Aorta (tissue), 5 donors: Measurements from ENCODE around the gene CFAP46. TPM values are rescaled to one million over a fixed set of nuclear protein-coding genes. Genes with fewer than 3 reads are reported as not detected.
A peak's percentile ranks its signal among the peaks of the same experiment; 100 is the strongest.

Experiments used
- ATAC-seq: fragments of 200-7000 bp; cut with Tn5 transposase; one replicate; pipeline ENCODE4 v1.9.1; 2022; ENCODE audit warnings: moderate library complexity; ENCODE audit not compliant: low FRiP score
- DNase-seq, 2 donors: peaks; one replicate each; pipeline ENCODE4 v3.0.0-alpha.2; 2020
- H3K27ac ChIP-seq, 2 donors: one replicate each; pipeline ENCODE4 v1.5.1; 2013; ENCODE audit warnings: low read length in 2 of 2, mild to moderate bottlenecking in 2 of 2, moderate library complexity in 2 of 2, control low read depth in 1 of 2, inconsistent platforms in 1 of 2, low read depth in 1 of 2
- H3K27me3 ChIP-seq, 2 donors: one replicate each; pipeline ENCODE4 v1.6.1; 2013; ENCODE audit warnings: control low read depth in 1 of 2, low read length in 1 of 2, mild to moderate bottlenecking in 1 of 2, moderate library complexity in 1 of 2; ENCODE audit not compliant: insufficient read depth in 2 of 2, control insufficient read depth in 1 of 2
- H3K36me3 ChIP-seq, 2 donors: one replicate each; pipeline ENCODE4 v1.6.1; 2013; ENCODE audit warnings: control low read depth in 1 of 2, low read length in 1 of 2, mild to moderate bottlenecking in 1 of 2; ENCODE audit not compliant: insufficient read depth in 2 of 2, control insufficient read depth in 1 of 2
- H3K4me1 ChIP-seq, 2 donors: one replicate each; pipeline ENCODE4 v1.6.1; 2013; ENCODE audit warnings: low read length in 2 of 2, control low read depth in 1 of 2, mild to moderate bottlenecking in 1 of 2, moderate library complexity in 1 of 2; ENCODE audit not compliant: insufficient read depth in 2 of 2, control insufficient read depth in 1 of 2
- H3K4me3 ChIP-seq, 2 donors: one replicate each; pipeline ENCODE4 v1.5.1; 2013; ENCODE audit warnings: low read length in 2 of 2, control low read depth in 1 of 2, mild to moderate bottlenecking in 1 of 2
- H3K9me3 ChIP-seq: one replicate; pipeline ENCODE4 v1.6.1; 2013; ENCODE audit warnings: mild to moderate bottlenecking, low read length; ENCODE audit not compliant: control insufficient read depth
- WGBS, 2 donors: extraction: QIAGEN DNeasy Blood & Tissue Kit; methylation state at CpG; one replicate each; pipeline ENCODE4 v1.1.7; 2013; 5-methylcytosine and 5-hydroxymethylcytosine counted together
- intact Hi-C, 2 donors: fragments of 100-400 bp; cut with DNase I; formaldehyde crosslinking; loops; one replicate each; pipeline versions ENCODE4 v1.14.2 to v1.15.0; 2022
- polyA plus RNA-seq, 2 donors: library from polyadenylated mRNA; stranded (reverse); fragments of 200-250 nt; gene quantifications; one replicate each; pipeline ENCODE4 v1.2.3, GENCODE V29; 2013
- total RNA-seq, 2 donors: library from RNA; stranded (reverse); fragmentation: NEBNext Ultra II Directional; extraction: Animal tissue kit (Norgen Biotek cat#: 25700); gene quantifications; one replicate each; pipeline ENCODE4 v1.2.1, GENCODE V29; 2021
- donor health status: healthy with polysubstance abuse.
- donor health status: Bipolar disorder and iron deficiency.
- donor health status: DM: no; HTN: no; CAD: no.
- donor health status: DM: no; HTN: no; CAD: no.
- donor health status: DM: yes; HTN: yes; CAD: no.

The CFAP46 gene
- total and polyA plus RNA-seq, 4 donors = 0.42 TPM; not detected in 3

DNA sequence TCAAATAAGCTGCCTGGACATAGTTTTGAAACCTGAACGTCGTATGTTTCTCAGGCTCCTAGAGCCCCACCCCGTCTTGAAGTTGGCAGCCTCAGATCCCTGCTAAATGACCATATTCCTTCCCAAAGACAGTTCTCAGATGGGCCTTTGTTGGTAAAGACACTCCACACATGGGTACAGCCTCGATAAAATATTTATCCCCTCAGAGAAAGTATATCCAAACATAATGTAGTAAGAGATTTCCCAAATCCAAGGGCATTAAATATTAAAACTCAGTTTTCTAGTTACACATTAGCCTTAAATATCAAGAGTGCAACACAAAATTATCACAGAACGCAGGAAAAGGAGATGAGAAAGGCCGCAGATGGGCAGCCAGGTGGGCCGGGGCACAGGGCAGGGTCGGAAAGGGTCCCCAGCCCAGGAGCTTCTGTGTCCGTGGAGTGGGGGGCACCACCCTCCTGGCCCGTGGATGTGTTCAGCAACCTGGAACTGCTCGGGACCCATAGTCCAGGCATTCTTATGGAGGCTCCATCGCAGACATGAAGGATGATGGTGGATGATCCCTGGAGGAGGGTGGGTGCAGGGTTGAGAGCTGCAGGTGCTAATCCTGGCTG is 1.5 kb upstream of the CFAP46 start:
- Histone ChIP-seq H3K9me3 (no peaks in the 10 kb centered on the region), H3K27ac (no peak overlapping the region), H3K27me3 (no peaks in the 10 kb centered on the region), H3K4me1 (no peaks in the 10 kb centered on the region), H3K36me3 (no peaks in the 10 kb centered on the region), H3K4me3 (no peak overlapping the region)
- ATAC-seq (no peak), DNase-seq (no peak)
- 87 to 89% methylated on average over 12 of the region's 12 CpGs for WGBS, 2 donors
- intact Hi-C loops = no loop called here

DNA sequence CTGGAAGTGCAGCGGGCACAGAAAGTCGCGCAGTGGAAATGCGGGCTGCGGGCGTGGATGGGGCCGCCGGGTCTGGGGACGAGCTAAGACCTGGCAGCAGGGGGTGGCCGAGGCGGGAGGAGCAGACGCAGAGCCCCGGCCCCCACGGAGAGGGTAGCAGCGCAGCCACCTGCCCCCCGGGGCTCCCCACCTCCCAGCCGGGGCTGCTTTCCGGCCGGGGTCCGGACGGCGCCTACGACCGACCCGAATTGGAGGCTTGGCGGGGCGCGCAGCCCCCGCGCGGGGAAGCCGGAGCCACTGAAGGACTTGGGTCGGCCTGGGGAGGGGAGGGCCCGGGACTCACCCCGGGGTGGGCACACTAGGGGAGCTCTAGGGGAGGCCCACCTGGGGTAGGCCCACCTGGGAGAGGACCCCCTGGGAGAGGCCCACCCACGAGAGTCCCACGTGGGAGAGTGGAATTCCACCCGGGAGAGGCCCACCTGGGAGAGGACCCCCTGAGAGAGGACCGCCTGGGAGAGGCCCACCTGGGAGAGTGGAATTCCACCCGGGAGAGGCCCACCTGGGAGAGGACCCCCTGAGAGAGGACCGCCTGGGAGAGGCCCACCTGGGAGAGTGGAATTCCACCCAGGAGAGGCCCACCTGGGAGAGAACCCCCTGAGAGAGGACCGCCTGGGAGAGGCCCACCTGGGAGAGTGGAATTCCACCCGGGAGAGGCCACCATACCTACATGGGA is 854 bp upstream of the CFAP46 start:
- intact Hi-C loops = no loop called here
- no peak for ATAC-seq
- Histone ChIP-seq H3K9me3 (no peaks in the 10 kb centered on the region), H3K4me3 (no peak overlapping the region), H3K36me3 (no peaks in the 10 kb centered on the region), H3K4me1 (no peaks in the 10 kb centered on the region), H3K27me3 (no peaks in the 10 kb centered on the region), H3K27ac (no peak overlapping the region)
- WGBS, 2 donors = 29 to 30% methylated on average over 35 to 43 of the region's 43 CpGs
- peak; percentile 41 to 73 for DNase-seq

GRCh38 chr10:132941640-132942051 is 724 bp downstream of the CFAP46 start:
- Histone ChIP-seq H3K9me3 (no peaks in the 10 kb centered on the region), H3K4me1 (no peaks in the 10 kb centered on the region), H3K4me3 (no peak overlapping the region), H3K27me3 (no peaks in the 10 kb centered on the region), H3K36me3 (no peaks in the 10 kb centered on the region), H3K27ac (no peak overlapping the region)
- WGBS, 2 donors = 71% methylated on average over 11 of the region's 11 CpGs
- intact Hi-C loops = no loop called here
- ATAC-seq = no peak
- peak in 1 of 2 donors; percentile 57 for DNase-seq

- no peaks in the 10 kb centered on the region for H3K27me3 ChIP-seq
- intact Hi-C loops = no loop called here
These were observed 1.4 kb downstream of the CFAP46 start for GRCh38 chr10:132940791-132941465.

GRCh38 chr10:132939957-132940790 is 2.2 kb downstream of the CFAP46 start:
- intact Hi-C loops = no loop called here
- Histone ChIP-seq H3K36me3 (no peaks in the 10 kb centered on the region), H3K27ac (no peak overlapping the region), H3K9me3 (no peaks in the 10 kb centered on the region), H3K4me1 (no peaks in the 10 kb centered on the region), H3K4me3 (no peak overlapping the region), H3K27me3 (no peaks in the 10 kb centered on the region)
- 61 to 63% methylated on average over 24 of the region's 24 CpGs for WGBS, 2 donors
- DNase-seq = peak; percentile 54 to 80
- ATAC-seq = no peak

More at GRCh38 chr10:132940791-132941465, 1.4 kb downstream of the CFAP46 start:
- Histone ChIP-seq H3K36me3 (no peaks in the 10 kb centered on the region), H3K9me3 (no peaks in the 10 kb centered on the region), H3K27ac (no peak overlapping the region), H3K4me3 (no peak overlapping the region), H3K4me1 (no peaks in the 10 kb centered on the region)
- WGBS, 2 donors = 92 to 93% methylated on average over 28 of the region's 28 CpGs
- DNase-seq (peak; percentile 44 to 63), ATAC-seq (no peak)

DNA sequence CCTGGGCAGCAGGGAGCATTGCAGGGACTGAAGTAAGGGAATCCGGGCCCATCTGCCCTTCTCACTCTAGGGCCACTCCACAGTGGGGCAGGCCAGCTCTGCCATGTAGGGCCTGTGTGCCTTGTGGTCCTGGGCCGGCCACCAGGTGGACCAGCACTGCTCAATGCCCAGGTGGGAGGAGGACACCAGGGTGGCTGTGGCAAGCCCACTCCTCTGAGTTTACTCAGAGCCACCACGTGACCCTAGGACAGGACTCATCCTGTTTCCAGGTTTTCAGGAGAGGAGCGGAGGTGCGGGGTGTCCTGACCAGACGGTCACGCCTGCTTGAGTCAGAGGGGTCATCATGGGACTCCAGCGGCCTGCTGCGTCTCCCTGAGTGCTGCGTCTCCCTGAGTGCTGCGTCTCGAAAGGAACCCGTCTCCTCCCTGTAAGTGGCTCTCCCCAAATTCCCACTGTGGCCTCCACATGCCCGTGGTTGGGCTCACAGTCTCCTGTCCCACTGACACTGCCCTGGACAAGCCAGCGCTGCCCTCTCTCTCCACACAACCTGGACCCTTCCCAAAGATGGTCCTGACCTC is 2.9 kb downstream of the CFAP46 start:
- no peaks in the 10 kb centered on the region for H3K9me3 ChIP-seq
- intact Hi-C loops = no loop called here
- no peak overlapping the region for H3K4me3 ChIP-seq
- H3K27ac ChIP-seq = no peak overlapping the region
- no peaks in the 10 kb centered on the region for H3K4me1 ChIP-seq
- WGBS, 2 donors = 92 to 93% methylated on average over 15 of the region's 15 CpGs
- no peaks in the 10 kb centered on the region for H3K27me3 ChIP-seq
- ATAC-seq = no peak
- DNase-seq = peak in 1 of 2 donors; percentile 56
- no peaks in the 10 kb centered on the region for H3K36me3 ChIP-seq

GRCh38 chr10:132938472-132939339 is 3.7 kb downstream of the CFAP46 start:
- 67 to 68% methylated on average over 25 to 27 of the region's 27 CpGs for WGBS, 2 donors
- Histone ChIP-seq H3K27ac (no peak overlapping the region), H3K9me3 (no peaks in the 10 kb centered on the region), H3K36me3 (no peaks in the 10 kb centered on the region), H3K4me1 (no peaks in the 10 kb centered on the region), H3K27me3 (no peaks in the 10 kb centered on the region), H3K4me3 (no peak overlapping the region)
- peak in 1 of 2 donors; percentile 57 for DNase-seq
- intact Hi-C loops = no loop called here
- ATAC-seq = peak; percentile 43
